HL-60 (cell line): ENCODE measurements around the gene AKAP12.
"Not testable (repeated sequence)": the region's sequence is repeated elsewhere in the genome, so short reads cannot be mapped to it uniquely, and the experiment has no call there.

Source experiments
- POLR2AphosphoS5 ChIP-seq: IDR thresholded peaks from 2 replicates; pipeline ENCODE4 v1.6.1; 2012; ENCODE audit warnings: low read depth
- TF ChIP-seq, protein P1 (sequence below): IDR thresholded peaks from one replicate; pipeline ENCODE4 v1.5.1; 2011; ENCODE audit warnings: low read length, control low read depth, inconsistent platforms; ENCODE audit not compliant: insufficient read depth
- TF ChIP-seq, protein P2 (sequence below): IDR thresholded peaks from 2 replicates; pipeline ENCODE4 v1.6.1; 2012; ENCODE audit warnings: low read depth; ENCODE audit not compliant: insufficient replicate concordance

DNA sequence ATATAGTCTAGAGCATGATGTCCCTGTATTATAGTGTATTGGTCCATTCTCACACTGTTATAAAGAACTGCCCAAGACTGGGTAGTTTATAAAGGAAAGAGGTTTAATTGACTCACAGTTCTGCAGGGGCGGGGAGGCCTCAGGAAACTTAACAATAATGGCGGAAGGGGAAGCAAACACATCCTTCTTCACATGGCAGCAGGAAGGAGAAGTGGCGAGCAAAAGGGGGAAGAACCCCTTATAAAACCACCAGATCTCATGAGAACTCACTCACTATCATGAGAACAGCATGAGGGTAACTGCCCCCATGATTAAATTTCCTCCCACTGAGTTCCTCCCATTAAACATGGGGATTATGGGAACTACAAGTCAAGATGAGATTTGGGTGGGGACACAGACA lies 75.9 kb downstream of the AKAP12 start:
- not testable (repeated sequence) for TF ChIP-seq POLR2AphosphoS5
- TF ChIP-seq, protein P1, sequence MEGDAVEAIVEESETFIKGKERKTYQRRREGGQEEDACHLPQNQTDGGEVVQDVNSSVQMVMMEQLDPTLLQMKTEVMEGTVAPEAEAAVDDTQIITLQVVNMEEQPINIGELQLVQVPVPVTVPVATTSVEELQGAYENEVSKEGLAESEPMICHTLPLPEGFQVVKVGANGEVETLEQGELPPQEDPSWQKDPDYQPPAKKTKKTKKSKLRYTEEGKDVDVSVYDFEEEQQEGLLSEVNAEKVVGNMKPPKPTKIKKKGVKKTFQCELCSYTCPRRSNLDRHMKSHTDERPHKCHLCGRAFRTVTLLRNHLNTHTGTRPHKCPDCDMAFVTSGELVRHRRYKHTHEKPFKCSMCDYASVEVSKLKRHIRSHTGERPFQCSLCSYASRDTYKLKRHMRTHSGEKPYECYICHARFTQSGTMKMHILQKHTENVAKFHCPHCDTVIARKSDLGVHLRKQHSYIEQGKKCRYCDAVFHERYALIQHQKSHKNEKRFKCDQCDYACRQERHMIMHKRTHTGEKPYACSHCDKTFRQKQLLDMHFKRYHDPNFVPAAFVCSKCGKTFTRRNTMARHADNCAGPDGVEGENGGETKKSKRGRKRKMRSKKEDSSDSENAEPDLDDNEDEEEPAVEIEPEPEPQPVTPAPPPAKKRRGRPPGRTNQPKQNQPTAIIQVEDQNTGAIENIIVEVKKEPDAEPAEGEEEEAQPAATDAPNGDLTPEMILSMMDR: not testable (repeated sequence)
- TF ChIP-seq, protein P2, sequence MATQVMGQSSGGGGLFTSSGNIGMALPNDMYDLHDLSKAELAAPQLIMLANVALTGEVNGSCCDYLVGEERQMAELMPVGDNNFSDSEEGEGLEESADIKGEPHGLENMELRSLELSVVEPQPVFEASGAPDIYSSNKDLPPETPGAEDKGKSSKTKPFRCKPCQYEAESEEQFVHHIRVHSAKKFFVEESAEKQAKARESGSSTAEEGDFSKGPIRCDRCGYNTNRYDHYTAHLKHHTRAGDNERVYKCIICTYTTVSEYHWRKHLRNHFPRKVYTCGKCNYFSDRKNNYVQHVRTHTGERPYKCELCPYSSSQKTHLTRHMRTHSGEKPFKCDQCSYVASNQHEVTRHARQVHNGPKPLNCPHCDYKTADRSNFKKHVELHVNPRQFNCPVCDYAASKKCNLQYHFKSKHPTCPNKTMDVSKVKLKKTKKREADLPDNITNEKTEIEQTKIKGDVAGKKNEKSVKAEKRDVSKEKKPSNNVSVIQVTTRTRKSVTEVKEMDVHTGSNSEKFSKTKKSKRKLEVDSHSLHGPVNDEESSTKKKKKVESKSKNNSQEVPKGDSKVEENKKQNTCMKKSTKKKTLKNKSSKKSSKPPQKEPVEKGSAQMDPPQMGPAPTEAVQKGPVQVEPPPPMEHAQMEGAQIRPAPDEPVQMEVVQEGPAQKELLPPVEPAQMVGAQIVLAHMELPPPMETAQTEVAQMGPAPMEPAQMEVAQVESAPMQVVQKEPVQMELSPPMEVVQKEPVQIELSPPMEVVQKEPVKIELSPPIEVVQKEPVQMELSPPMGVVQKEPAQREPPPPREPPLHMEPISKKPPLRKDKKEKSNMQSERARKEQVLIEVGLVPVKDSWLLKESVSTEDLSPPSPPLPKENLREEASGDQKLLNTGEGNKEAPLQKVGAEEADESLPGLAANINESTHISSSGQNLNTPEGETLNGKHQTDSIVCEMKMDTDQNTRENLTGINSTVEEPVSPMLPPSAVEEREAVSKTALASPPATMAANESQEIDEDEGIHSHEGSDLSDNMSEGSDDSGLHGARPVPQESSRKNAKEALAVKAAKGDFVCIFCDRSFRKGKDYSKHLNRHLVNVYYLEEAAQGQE: not testable (repeated sequence)
